LNCAP (cell line): ENCODE measurements around the gene CCL27.

Experiments
- CTCF ChIP-seq: fragments of 450-650 bp; IDR thresholded peaks from 2 replicates; pipeline ENCODE4 v1.5.1; 2017; ENCODE audit warnings: mild to moderate bottlenecking

Gene CCL27

GRCh38 chr9:34688329-34689115 lies 26.1 kb upstream of the CCL27 start:
- TF ChIP-seq CTCF, result no peak

DNA sequence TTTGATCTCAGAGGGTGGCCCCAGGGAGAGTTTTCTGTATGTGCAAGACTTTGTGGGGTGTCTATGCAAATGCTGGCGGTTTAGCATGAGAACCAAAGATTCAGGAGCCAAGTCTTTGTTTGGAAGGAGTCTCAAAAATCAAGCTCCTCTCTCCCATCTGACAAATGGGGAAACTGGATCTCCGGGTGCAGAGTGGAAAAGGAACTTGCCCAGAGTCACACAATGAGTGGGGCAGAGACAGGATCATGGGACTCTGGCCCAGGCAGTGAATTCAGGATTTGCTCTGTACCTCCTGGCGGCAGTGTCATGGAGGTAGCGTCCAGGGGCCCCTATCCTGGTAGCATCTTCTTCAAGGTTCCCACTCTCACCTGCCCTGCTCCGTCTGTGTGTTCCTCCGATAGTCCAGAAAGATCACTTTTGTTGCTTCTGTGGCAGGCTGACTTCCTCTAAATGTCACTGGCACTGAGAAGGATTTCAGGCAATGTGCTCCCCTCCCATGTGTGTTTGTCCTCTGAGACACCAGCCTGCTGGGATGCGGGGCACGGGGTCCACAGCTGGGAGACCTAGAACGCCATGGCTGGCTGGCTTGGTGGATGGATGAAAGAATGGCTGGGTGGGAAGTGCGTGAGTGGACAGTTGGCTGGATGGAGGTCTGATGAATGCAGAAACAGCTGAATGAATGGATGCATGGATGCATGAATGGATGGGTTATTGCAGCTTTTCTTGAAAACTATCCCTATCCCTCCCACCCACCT lies 25.0 kb upstream of the CCL27 start:
- no peak for TF ChIP-seq CTCF

DNA sequence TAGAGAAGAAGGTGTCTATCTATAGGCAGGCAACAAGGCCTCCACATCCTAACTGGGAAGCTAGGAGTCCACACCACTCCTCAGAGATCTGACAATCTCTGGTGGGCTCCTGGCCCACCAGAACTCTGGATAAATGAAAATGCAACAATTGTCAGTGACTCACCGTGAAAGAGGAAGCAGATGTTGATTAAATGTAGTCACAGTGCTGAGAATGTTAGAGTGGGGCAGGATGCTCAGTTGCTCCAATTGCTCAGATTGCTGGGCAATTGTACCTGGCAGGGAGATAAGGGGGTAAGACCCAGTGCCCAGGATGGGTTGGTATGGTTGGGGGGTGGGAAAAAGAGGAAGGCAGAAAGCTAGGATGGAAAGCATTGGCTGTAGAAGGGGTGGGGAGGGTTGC lies 24.3 kb upstream of the CCL27 start:
- TF ChIP-seq CTCF, result no peak

DNA sequence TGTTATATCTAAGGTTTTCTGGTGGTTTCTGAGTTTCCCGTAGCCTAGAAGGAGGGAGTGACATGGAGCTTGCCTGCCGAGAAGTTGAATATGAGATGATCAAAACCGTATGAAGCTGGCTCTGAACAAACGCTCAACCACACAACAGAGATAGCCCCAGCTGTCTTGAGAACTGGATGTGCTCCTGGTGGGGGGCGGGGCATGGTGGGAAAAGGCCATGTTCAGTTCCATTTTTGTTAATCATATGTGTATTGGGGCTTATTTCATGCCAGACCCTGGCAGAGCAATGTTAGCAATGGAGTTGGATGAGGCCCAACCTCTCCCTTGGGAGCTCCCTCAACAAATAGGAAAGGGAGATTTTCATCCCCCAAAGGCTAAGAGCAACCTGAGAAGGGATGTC lies 23.8 kb upstream of the CCL27 start:
- TF ChIP-seq CTCF, result no peak

DNA sequence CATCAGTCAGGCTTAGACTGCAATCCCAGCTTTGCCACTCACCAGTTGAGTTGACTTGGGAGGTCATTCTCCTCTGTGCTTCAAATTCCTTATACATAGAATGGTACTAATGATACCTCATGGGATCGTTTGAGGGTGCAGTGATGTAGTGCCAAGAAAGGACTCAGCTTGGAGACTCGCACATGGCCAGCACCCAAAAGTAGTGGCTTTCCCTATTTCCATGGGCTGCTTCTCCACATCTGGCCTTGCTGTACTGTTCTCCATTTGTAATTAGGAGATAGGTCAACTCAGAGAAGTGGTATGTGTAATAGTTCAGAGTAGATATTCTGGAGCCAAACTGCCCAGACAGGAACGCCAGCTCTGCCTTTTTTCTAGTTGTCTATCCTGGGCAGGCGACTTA lies 23.1 kb upstream of the CCL27 start:
- no peak for TF ChIP-seq CTCF

DNA sequence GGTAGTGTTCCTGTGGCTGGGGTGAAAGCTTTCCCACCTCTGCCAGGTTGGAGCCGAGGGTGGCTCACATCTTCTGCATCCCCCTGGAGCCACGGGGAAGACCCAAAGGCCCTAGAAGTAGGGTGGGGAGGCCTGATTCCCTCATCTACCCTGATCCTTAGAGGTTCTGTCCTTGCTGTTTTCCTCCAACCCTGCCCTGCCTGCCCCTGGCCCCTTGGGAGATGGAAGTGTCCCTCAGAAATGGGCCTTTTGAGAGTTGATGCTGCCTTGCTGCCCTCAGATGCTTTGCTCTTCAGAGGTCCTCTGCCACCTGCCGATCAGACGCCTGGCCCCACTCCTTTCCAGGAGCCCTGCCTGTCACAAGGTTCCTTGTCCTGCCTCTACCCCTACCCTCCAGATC lies 22.4 kb upstream of the CCL27 start:
- TF ChIP-seq CTCF, result no peak

- no peak for TF ChIP-seq CTCF
Measured at GRCh38 chr9:34684145-34684544, 21.7 kb upstream of the CCL27 start.
